HFF-Myc (cell line): ENCODE results near the gene S100A13.

Experiments used
- DNase-seq: peaks from one replicate; pipeline ENCODE4 v3.0.0-alpha.2; 2011; ENCODE audit warnings: low read depth; ENCODE audit errors: extremely low read depth
- H3K4me3 ChIP-seq: replicated peaks from 2 replicates; pipeline ENCODE4 v1.5.1; 2011; ENCODE audit warnings: low read depth, mild to moderate bottlenecking, control low read depth, low read length
- CTCF ChIP-seq: IDR thresholded peaks from 2 replicates; pipeline ENCODE4 v1.5.1; 2012; ENCODE audit warnings: mild to moderate bottlenecking, low read depth, low read length, control low read depth; ENCODE audit errors: missing control alignments

Gene S100A13

GRCh38 chr1:153626477-153626903 is 815 bp downstream of the S100A13 start:
- no peak for TF ChIP-seq CTCF
- peak overlapping the region; percentile 74 for H3K4me3 ChIP-seq
- DNase-seq, result no peak

- H3K4me3 ChIP-seq, result no peak overlapping the region
- no peak for TF ChIP-seq CTCF
- no peak for DNase-seq
Observed at GRCh38 chr1:153624965-153625611, 2.2 kb downstream of the S100A13 start.

- DNase-seq, result no peak
Observed at GRCh38 chr1:153623101-153623500, 4.2 kb downstream of the S100A13 start.

GRCh38 chr1:153619171-153619570 is 8.1 kb downstream of the S100A13 start:
- no peak for DNase-seq
- TF ChIP-seq CTCF, result no peak
- no peak overlapping the region for H3K4me3 ChIP-seq

More at GRCh38 chr1:153623101-153623500, 4.2 kb downstream of the S100A13 start:
- TF ChIP-seq CTCF, result no peak
- no peak overlapping the region for H3K4me3 ChIP-seq

GRCh38 chr1:153617663-153618062 is 9.6 kb downstream of the S100A13 start:
- no peak for DNase-seq
- no peak overlapping the region for H3K4me3 ChIP-seq
- peak; percentile 67 for TF ChIP-seq CTCF

- no peak for DNase-seq
- TF ChIP-seq CTCF, result no peak
- no peak overlapping the region for H3K4me3 ChIP-seq
Observed at GRCh38 chr1:153616917-153617311, 10.4 kb downstream of the S100A13 start.
